22Rv1 (cell line): Measurements from ENCODE around the gene ZNF384.

Experiments used
- CTCF ChIP-seq: fragments of 450-650 bp; IDR thresholded peaks from 2 replicates; pipeline ENCODE4 v1.5.1; 2017; ENCODE audit warnings: mild to moderate bottlenecking
- ZFX ChIP-seq: fragments of 450-650 bp; IDR thresholded peaks from 2 replicates; pipeline ENCODE4 v1.6.1; 2017; ENCODE audit warnings: antibody characterized with exemption, borderline replicate concordance

- TF ChIP-seq CTCF: no peak
- TF ChIP-seq ZFX: no peak
These were observed 61.6 kb downstream of the ZNF384 start for GRCh38 chr12:6627616-6628015.
